Calu3 (cell line): ENCODE measurements around the gene ASCC2. TPM values are rescaled to one million over a fixed set of nuclear protein-coding genes. Genes with fewer than 3 reads are reported as not detected.

Source experiments
- BruUV-seq: library from RNA; stranded (reverse); fragments of 400-500 nt; replicated peaks from 2 replicates; lab custom pipeline; 2021; lab: Mats Ljungman, UMichigan
- CTCF ChIA-PET: fragments of 300-600 bp; sonication (Branson Sonifier 250); formaldehyde crosslinking; loops from one replicate; lab custom pipeline; 2022; ENCODE audit warnings: antibody characterized with exemption; lab: Charles Lee
- DNase-seq: peaks from one replicate; pipeline ENCODE4 v3.0.0; 2022
- H3K27ac Mint-ChIP-seq: one replicate; pipeline ENCODE4 v1.8.0; 2022; ENCODE audit warnings: mixed read lengths; ENCODE audit not compliant: unreplicated experiment
- H3K27me3 Mint-ChIP-seq: one replicate; pipeline ENCODE4 v1.8.0; 2022; ENCODE audit warnings: mixed read lengths; ENCODE audit not compliant: unreplicated experiment
- H3K36me3 Mint-ChIP-seq: one replicate; pipeline ENCODE4 v1.8.0; 2022; ENCODE audit warnings: mild to moderate bottlenecking, moderate library complexity, mixed read lengths; ENCODE audit not compliant: insufficient read depth, unreplicated experiment
- H3K4me1 Mint-ChIP-seq: one replicate; pipeline ENCODE4 v1.8.0; 2022; ENCODE audit warnings: mild to moderate bottlenecking, low read depth, mixed read lengths; ENCODE audit not compliant: unreplicated experiment
- H3K4me3 Mint-ChIP-seq: one replicate; pipeline ENCODE4 v1.8.0; 2022; ENCODE audit warnings: mild to moderate bottlenecking, low read depth, moderate library complexity, mixed read lengths; ENCODE audit not compliant: unreplicated experiment
- H3K9me3 Mint-ChIP-seq: one replicate; pipeline ENCODE4 v1.8.0; 2022; ENCODE audit warnings: low read depth, mixed read lengths; ENCODE audit not compliant: unreplicated experiment
- CTCF ChIP-seq: fragments of 200-600 bp; IDR thresholded peaks from one replicate; pipeline ENCODE4 v1.8.0; 2022; ENCODE audit warnings: antibody characterized with exemption; ENCODE audit not compliant: unreplicated experiment
- intact Hi-C: fragments of 100-400 bp; cut with micrococcal nuclease; formaldehyde crosslinking; loops from one replicate; pipeline ENCODE4 v1.10.0; 2022; ENCODE audit not compliant: unreplicated experiment
- total RNA-seq: library from RNA; stranded (reverse); gene quantifications from 2 replicates; pipeline ENCODE4 v1.2.3, GENCODE V29; 2022

The ASCC2 gene
- total RNA-seq, 1 experiment from 2014 or later: 62.6 TPM

GRCh38 chr22:29788339-29789279, 49.5 kb downstream of the ASCC2 start:
- no peak for DNase-seq
- TF ChIP-seq CTCF: no peak
- CTCF ChIA-PET: no interaction called here
- Mint-ChIP-seq H3K27ac (no peak overlapping the region), H3K9me3 (no peaks in the 10 kb centered on the region), H3K4me3 (no peak overlapping the region), H3K4me1 (peaks cover 18% of the 10 kb centered on the region), H3K36me3 (peaks cover 36% of the 10 kb centered on the region), H3K27me3 (no peaks in the 10 kb centered on the region)
- intact Hi-C loops: no loop called here
- BruUV-seq: TSS peak; percentile 71

GRCh38 chr22:29787371-29787980, 50.6 kb downstream of the ASCC2 start:
- no TSS peak for BruUV-seq
- no peak overlapping the region for H3K4me3 Mint-ChIP-seq

GRCh38 chr22:29786031-29786430, 52.0 kb downstream of the ASCC2 start:
- Mint-ChIP-seq H3K27me3 (no peaks in the 10 kb centered on the region), H3K27ac (no peak overlapping the region)

More at GRCh38 chr22:29787371-29787980, 50.6 kb downstream of the ASCC2 start:
- Mint-ChIP-seq H3K27ac (no peak overlapping the region), H3K4me1 (peaks cover 18% of the 10 kb centered on the region), H3K27me3 (no peaks in the 10 kb centered on the region), H3K9me3 (no peaks in the 10 kb centered on the region), H3K36me3 (peaks cover 32% of the 10 kb centered on the region)
- TF ChIP-seq CTCF: no peak
- DNase-seq: peak; percentile 50
- CTCF ChIA-PET: no interaction called here
- intact Hi-C loops: no loop called here

More at GRCh38 chr22:29786031-29786430, 52.0 kb downstream of the ASCC2 start:
- DNase-seq: no peak
- no peak overlapping the region for H3K4me3 Mint-ChIP-seq
- no peaks in the 10 kb centered on the region for H3K9me3 Mint-ChIP-seq
- no peak for TF ChIP-seq CTCF
- peaks cover 28% of the 10 kb centered on the region for H3K4me1 Mint-ChIP-seq
- CTCF ChIA-PET: no interaction called here
- H3K36me3 Mint-ChIP-seq: peaks cover 17% of the 10 kb centered on the region
- BruUV-seq: no TSS peak
- intact Hi-C loops: no loop called here
